Osteoblast (primary cell): ENCODE measurements around the gene ZIC4. TPM values are rescaled to one million over a fixed set of nuclear protein-coding genes. Genes with fewer than 3 reads are reported as not detected.

Source experiments
- DNase-seq: peaks from one replicate; pipeline ENCODE4 v3.0.0; 2011; ENCODE audit warnings: low spot score, mixed read lengths; ENCODE audit not compliant: insufficient read length; ENCODE audit errors: missing footprints
- H2AFZ ChIP-seq: 2 replicates; pipeline ENCODE4 v1.6.0; 2011; ENCODE audit warnings: mild to moderate bottlenecking, low read length
- H3K27ac ChIP-seq: 2 replicates; pipeline ENCODE4 v1.5.1; 2011; ENCODE audit warnings: mild to moderate bottlenecking, low read depth, low read length, moderate library complexity
- H3K27me3 ChIP-seq: 2 replicates; pipeline ENCODE4 v1.6.0; 2012; ENCODE audit warnings: mild to moderate bottlenecking, control low read depth, inconsistent platforms, low read length, moderate library complexity; ENCODE audit not compliant: insufficient read depth
- H3K36me3 ChIP-seq: 2 replicates; pipeline ENCODE4 v1.5.1; 2011; ENCODE audit warnings: mild to moderate bottlenecking, low read length, control low read depth, moderate library complexity; ENCODE audit not compliant: insufficient read depth
- H3K4me1 ChIP-seq: 2 replicates; pipeline ENCODE4 v1.5.1; 2011; ENCODE audit warnings: mild to moderate bottlenecking, low read length, control low read depth, moderate library complexity; ENCODE audit not compliant: insufficient read depth
- H3K4me2 ChIP-seq: 2 replicates; pipeline ENCODE4 v1.6.0; 2011; ENCODE audit warnings: mild to moderate bottlenecking, low read length; ENCODE audit not compliant: insufficient read depth
- H3K4me3 ChIP-seq: fragments of 200-600 bp; sonication (generic); 3 replicates; pipeline ENCODE4 v1.5.1; 2012; ENCODE audit warnings: mild to moderate bottlenecking, low read length, inconsistent platforms; ENCODE audit not compliant: insufficient read depth
- H3K79me2 ChIP-seq: 2 replicates; pipeline ENCODE4 v1.6.0; 2012; ENCODE audit warnings: mild to moderate bottlenecking, low read length, control low read depth, inconsistent platforms; ENCODE audit not compliant: insufficient read depth
- H3K9me3 ChIP-seq: 2 replicates; pipeline ENCODE4 v1.5.1; 2011; ENCODE audit warnings: low read depth, low read length, control low read depth
- H4K20me1 ChIP-seq: 2 replicates; pipeline ENCODE4 v1.6.0; 2012; ENCODE audit warnings: mild to moderate bottlenecking, low read length, control low read depth; ENCODE audit not compliant: insufficient read depth
- total RNA-seq: library from RNA; depleted of rRNA; stranded (reverse); fragments of >200 nt; gene quantifications from 2 replicates; pipeline ENCODE4 v1.2.3, GENCODE V29; 2012
- TF ChIP-seq, protein P1 (sequence below): IDR thresholded peaks from 2 replicates; pipeline ENCODE4 v1.5.1; 2011; ENCODE audit warnings: mild to moderate bottlenecking, low read depth, low read length, moderate library complexity; ENCODE audit errors: extremely low read depth

ZIC4 gene
- total RNA-seq, 1 donor: 0.72 TPM

DNA sequence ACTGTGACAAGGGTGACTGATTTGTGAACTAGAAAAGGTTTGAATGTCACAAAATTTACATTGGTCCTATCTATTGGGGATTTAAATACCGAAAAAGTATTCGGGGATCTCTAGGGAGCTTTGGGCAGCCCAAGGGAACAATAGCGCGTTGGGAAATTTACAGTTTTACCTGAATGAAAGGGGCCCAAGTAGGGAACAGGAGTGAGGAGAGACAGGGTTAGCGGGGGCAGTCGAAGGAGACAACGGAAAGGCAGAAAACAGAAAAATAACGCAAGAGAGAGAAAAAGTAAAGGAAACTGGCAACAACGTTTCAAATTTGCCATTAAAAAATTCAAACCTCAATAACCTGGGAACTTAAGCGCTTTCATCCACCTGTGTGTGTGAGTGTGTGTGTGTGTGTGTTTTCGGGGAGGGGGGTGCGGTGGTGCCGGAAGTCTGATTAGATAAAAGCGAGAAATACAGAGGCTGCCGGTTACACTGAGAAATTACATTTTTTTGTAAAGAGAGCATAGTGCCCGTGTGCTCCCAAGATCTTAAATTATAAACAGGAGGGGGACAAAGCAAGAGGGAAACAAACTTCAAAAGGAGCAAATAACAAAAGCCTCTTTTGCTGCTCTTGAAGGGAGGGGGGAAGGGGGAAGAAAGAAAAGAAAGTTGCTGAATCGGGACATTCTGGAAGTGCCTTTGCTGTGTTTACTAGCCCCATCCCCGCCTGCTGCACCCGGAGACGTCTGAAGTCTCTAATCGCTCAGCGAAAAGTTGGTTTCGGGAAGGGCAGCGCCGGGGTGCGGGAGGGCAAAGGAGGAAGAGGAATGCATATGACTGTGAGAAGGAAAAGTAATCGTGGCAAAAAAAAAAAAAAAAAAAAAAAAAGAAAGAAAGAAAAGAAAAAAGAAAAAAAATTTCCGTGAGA is 2.1 kb upstream of the ZIC4 start:
- no peaks in the 10 kb centered on the region for H3K4me1 ChIP-seq
- peaks cover 96% of the 10 kb centered on the region for H3K27me3 ChIP-seq
- TF ChIP-seq, protein P1, sequence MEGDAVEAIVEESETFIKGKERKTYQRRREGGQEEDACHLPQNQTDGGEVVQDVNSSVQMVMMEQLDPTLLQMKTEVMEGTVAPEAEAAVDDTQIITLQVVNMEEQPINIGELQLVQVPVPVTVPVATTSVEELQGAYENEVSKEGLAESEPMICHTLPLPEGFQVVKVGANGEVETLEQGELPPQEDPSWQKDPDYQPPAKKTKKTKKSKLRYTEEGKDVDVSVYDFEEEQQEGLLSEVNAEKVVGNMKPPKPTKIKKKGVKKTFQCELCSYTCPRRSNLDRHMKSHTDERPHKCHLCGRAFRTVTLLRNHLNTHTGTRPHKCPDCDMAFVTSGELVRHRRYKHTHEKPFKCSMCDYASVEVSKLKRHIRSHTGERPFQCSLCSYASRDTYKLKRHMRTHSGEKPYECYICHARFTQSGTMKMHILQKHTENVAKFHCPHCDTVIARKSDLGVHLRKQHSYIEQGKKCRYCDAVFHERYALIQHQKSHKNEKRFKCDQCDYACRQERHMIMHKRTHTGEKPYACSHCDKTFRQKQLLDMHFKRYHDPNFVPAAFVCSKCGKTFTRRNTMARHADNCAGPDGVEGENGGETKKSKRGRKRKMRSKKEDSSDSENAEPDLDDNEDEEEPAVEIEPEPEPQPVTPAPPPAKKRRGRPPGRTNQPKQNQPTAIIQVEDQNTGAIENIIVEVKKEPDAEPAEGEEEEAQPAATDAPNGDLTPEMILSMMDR: no peak
- no peak overlapping the region for H3K4me3 ChIP-seq
- peak; percentile 63 for DNase-seq
- H3K9me3 ChIP-seq: peaks cover 3% of the 10 kb centered on the region
- no peak overlapping the region for H3K27ac ChIP-seq
- H3K79me2 ChIP-seq: no peaks in the 10 kb centered on the region
- H4K20me1 ChIP-seq: no peaks in the 10 kb centered on the region
- H2AFZ ChIP-seq: no peak overlapping the region
- no peaks in the 10 kb centered on the region for H3K36me3 ChIP-seq
- H3K4me2 ChIP-seq: no peak overlapping the region

DNA sequence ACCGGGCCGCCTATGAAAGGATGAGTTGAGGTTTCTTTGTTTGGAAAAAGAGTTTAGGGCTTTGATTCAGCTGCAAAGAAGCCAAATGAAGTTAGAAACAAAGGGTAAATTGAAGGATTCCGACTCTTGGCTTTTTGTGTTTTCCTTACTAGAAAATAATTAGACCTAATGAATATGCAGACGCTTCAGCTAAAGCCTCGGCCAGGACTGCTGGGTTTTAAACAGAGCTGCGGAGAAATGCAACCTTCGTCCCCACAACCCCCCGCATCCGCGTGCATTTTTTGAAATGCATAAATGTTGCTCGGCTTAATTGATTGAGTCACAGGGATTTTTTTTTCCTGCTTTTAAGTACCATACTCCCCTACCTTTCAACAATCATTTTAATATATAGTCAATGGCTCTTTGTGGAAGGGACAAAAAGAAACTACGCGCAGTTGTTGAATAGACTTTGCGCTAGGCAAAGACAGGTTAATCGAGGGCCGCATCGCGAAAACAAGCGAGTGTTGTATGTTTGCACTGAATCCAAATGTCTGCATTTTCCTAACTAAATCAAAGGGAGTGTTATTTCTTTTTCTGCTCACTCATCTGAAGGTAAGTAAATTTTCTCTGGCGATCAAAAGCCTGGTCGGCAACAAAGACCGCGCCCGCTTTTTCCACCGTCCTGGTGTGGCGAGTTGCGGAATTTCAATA is 1.3 kb upstream of the ZIC4 start:
- Histone ChIP-seq H3K4me3 (no peak overlapping the region), H3K4me2 (no peak overlapping the region)

DNA sequence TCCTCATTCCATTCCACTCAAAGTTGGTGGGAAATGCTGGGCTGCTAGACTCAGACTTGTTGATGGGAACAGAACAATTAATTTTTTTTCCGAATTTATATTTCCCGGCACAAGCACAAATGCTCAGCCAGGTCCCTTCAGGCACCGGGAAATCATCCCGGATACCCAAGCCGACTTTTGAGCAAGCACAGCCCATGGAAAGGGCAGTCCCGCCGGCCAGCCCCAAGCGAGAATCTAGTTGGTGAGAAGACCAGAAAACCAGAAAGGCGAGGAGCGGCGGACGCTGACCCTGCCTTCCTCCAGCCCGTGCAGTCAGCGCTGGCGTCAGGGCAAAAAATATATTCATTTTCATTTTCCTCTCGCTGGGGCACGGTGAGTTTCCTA is 763 bp upstream of the ZIC4 start:
- Histone ChIP-seq H3K4me3 (no peak overlapping the region), H3K27ac (no peak overlapping the region), H3K36me3 (no peaks in the 10 kb centered on the region), H3K9me3 (no peaks in the 10 kb centered on the region), H2AFZ (no peak overlapping the region), H4K20me1 (no peaks in the 10 kb centered on the region), H3K79me2 (no peaks in the 10 kb centered on the region), H3K4me2 (no peak overlapping the region), H3K27me3 (peaks cover 93% of the 10 kb centered on the region), H3K4me1 (no peaks in the 10 kb centered on the region)
- peak; percentile 79 for DNase-seq
- TF ChIP-seq, protein P1: no peak

More for the DNA sequence above, 1.3 kb upstream of the ZIC4 start:
- no peaks in the 10 kb centered on the region for H4K20me1 ChIP-seq
- TF ChIP-seq, protein P1: no peak
- no peaks in the 10 kb centered on the region for H3K4me1 ChIP-seq
- peaks cover 93% of the 10 kb centered on the region for H3K27me3 ChIP-seq
- H3K27ac ChIP-seq: no peak overlapping the region
- H3K9me3 ChIP-seq: peaks cover 3% of the 10 kb centered on the region
- no peak overlapping the region for H2AFZ ChIP-seq
- H3K36me3 ChIP-seq: no peaks in the 10 kb centered on the region
- H3K79me2 ChIP-seq: no peaks in the 10 kb centered on the region
- DNase-seq: no peak
